ENCODE measurements around the gene CMYA5.
"Not testable (repeated sequence)": the region's sequence is repeated elsewhere in the genome, so short reads cannot be mapped to it uniquely, and the experiment has no call there.

Gene CMYA5

DNA sequence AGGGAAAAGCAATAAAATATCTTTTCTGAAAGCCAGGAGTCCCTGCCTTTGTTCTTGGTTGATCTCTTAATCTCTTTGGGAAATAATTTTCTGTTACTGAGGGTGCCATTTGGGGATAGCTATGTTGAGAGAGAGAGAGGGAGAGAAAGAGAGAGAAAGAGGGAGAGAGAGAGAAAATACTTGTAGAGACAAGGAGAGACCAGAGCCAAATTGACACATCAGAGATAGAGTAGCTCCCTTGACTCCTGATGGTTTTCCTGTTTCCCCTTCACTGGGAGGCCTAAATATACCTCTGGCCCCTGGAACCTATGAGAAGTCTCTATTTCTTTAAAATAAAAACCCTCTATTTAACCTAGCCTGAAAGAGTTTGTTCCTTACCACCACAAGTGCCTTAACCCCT, 14.9 kb downstream of the CMYA5 start:
- DNase-seq = no peak

DNA sequence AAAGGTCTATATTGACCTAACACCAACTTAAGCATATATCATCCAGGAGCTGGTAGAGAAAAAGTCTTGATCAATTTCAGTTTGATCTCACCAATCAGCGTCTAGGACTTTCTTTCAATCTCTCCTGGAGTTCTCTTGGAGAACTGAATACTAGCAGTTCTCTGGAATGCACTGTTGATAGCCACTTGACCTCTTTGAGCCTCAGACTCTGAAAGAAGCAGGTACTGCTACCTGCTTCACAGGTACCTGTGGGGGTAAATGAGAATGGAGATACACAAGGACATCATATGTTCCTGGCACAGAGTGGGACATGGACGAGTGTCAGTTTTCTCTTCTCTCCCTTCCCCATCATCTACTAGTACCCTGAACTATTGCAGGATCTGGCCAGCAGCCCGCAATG, 16.0 kb downstream of the CMYA5 start:
- no peak for DNase-seq

DNA sequence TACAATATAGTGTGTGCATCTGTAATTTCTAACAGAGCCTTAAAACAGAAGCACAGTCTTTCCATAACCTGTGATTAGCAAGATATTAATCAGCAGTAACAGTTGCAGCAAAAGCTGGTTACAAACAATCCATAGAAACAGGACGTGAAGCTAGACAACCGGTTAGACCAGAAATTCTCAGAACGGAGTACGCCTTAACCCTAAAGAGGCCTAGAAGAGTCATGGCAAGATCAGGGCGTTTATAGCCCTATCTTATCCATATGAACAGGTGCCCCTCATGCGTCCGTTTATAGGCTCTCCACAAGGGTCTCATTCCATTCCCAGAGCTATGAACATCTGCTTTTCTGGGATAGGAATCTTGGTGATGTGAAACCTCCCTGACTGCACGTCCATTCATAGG, 16.7 kb downstream of the CMYA5 start:
- DNase-seq = not testable (repeated sequence)

DNA sequence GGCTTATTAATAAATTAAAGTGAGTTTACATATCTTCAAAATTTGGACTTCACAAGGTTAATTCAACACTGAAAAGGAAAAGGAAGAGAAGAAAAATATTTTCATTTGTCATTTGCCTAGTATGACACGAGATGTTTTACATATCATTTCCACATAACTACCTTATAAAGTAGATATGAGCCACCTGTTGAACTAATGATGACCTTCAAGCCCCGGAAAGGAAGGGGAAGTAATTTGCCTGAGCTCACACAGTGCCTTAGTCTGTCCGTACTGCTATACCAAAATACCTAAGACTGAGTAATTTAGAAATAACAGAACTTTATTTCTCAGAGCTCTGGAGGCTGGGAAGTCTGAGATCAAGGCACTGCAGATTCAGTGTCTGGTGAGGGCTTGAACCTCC, 17.9 kb downstream of the CMYA5 start:
- DNase-seq = no peak

DNA sequence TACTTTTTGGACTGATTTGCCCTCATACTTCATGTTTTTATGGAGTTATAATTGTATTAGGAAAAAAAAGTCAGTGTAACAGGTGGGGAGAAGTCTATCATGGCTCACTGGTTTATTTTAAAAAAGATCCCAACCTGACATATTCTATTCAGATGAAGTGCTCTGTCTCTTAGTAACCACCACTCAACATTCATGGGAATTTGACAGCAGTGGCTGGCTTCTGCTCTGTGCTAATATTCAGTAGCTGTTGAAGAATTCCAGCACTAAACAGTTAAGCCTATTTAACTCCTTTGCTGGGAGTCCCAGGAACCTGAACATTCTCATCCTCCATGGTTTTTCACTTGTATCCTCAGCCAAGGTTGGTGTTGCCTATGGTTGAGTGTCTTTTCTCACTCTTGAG, 23.1 kb downstream of the CMYA5 start:
- no peak for DNase-seq

DNA sequence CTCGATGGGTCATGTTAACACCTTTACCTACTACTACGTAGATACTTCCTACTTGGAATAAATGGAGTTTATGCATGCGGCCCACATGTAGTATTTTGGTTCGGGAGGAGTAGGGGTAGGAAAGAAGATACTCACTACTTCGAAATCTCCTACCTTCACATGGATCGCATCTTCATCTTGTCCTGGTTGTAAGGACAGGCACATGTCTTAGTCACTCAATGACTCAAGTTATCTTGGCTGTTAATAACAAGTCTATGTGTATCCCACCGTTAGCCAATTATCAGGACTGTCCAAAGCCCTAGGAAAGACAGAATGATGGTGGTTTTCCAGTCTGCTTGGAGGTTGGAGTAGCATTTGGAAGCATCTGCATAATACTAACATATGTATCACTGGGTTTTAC, 24.1 kb downstream of the CMYA5 start:
- no peak for DNase-seq

DNA sequence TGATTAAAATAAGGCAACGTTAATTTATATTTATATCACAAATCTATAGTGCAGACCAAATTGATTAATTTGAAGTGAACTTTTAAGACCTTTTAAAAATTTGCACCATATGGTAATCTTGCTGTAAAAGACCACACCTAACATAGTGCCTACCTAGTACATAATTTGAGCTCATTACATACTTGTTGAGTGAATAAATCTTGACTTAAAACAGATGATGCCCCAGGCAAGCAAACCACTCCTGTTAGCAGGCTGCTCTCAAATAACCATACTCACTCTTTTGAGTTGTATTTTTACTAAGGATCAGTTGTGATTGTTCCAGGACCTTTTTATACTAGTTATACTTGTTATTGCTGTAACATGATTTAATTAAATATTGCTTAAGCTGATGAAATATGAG, 27.2 kb downstream of the CMYA5 start:
- DNase-seq = no peak

DNA sequence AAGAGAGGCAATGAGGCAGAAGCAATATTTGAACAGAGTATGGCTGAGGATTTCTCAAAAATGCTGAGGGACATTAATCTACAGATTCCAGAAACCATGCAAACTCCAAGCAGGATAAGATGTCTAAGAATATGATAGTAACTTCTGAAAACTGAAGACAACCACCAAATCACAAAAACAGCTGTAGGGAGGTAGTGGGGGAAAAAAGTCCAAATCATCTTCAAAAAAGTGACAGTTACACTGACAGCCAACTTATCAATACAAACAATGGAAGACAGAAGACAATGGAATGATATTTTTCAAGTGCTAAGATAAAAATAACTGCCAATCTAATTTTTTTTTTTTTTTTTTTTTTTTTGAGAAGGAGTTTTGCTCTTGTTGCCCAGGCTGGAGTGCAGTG, 30.5 kb downstream of the CMYA5 start:
- no peak for DNase-seq

DNA sequence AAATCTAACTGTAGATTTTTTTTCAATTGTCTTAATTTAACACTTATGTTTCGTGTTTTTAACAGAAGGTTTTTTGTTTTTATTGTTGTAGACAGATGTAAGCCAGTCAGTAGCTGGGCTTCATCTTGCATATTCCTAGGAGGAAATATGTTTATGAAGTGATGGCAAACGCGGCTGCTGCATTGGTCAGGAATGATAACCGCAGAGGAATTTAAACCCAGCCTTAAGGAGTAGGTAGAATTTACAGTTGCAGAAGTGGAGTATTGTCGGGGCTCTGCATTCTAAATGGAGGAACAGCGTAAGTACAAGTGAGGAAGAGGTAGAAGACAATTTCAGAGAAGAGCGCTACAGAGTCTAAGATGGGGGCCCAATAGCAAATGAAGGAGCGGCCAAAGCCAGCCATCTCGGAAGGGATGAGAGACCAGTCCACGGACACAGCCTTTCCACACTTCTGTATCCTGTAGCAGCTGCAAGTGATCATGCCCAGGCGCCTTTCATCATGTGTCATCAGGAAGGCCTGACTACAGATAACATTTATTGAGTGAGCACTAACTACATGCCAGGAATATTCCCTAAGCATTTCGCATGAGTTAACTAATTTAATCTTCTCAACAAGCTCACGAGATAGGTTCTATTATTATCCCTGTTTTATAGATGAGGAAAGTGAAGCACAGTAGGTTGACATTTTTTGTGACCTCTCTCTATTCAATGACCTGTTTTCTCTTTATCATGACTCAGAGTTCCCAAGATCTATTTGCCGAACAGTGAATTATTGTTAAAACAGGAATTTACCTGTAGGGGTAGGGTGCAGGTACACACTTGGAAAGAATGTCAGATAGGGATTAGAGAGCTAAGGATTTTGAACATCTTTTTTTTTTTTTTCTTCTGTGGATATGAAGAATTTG, 38.1 kb downstream of the CMYA5 start:
- DNase-seq = no peak

DNA sequence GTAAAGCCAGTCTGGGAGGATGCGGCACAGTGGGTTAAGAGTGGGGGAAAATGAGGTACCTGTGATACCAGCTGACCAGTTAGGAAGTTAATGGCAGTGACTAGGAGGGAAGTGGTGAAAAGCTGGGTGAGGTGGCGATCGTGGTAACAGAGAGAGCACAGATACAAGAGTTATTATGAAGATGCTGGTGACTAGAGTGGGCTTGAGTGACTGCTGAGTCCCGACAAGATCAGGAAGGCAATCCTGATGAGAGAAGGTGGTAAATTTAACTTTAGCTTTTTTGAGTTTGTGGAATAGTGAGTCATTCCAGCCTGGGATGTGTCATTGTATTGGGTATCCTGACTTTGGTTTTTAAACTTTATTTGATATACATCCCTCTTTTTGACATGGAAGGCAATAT, 38.8 kb downstream of the CMYA5 start:
- no peak for DNase-seq

DNA sequence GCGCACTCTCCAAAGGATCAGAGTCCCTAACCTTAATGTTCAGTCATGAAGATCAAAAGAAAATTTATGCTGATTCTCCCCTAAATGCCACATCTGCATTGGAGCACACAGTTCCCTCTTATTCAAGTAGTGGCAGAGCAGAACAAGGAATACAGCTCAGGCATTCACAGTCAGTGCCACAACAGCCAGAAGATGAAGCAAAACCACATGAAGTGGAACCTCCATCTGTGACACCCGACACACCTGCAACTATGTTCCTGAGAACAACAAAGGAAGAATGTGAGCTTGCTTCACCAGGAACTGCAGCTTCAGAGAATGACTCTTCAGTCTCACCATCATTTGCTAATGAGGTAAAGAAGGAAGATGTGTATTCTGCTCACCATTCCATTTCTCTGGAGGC, 40.0 kb downstream of the CMYA5 start:
- no peak for DNase-seq

DNA sequence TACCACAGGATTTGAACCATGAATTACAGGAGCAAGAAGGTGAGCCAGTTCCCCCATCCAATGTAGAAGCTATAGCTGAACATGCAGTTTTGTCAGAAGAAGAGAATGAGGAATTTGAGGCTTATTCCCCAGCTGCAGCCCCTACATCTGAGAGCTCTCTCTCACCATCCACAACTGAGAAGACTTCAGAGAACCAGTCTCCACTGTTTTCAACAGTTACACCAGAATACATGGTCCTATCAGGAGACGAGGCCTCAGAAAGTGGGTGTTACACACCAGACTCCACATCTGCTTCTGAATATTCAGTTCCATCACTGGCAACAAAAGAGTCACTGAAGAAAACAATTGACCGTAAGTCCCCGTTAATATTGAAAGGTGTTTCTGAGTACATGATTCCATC, 40.9 kb downstream of the CMYA5 start:
- no peak for DNase-seq

DNA sequence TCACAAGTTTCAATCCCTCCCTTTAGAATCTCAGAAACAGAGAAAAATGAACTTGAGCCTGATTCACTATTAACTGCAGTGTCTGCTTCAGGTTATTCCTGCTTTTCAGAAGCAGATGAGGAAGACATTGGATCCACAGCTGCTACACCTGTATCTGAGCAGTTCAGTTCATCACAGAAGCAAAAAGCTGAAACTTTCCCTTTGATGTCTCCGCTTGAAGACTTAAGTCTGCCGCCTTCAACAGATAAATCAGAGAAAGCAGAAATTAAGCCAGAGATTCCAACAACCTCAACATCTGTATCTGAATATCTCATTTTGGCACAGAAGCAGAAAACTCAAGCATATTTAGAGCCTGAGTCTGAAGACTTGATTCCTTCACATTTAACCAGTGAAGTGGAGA, 42.1 kb downstream of the CMYA5 start:
- DNase-seq = no peak

DNA sequence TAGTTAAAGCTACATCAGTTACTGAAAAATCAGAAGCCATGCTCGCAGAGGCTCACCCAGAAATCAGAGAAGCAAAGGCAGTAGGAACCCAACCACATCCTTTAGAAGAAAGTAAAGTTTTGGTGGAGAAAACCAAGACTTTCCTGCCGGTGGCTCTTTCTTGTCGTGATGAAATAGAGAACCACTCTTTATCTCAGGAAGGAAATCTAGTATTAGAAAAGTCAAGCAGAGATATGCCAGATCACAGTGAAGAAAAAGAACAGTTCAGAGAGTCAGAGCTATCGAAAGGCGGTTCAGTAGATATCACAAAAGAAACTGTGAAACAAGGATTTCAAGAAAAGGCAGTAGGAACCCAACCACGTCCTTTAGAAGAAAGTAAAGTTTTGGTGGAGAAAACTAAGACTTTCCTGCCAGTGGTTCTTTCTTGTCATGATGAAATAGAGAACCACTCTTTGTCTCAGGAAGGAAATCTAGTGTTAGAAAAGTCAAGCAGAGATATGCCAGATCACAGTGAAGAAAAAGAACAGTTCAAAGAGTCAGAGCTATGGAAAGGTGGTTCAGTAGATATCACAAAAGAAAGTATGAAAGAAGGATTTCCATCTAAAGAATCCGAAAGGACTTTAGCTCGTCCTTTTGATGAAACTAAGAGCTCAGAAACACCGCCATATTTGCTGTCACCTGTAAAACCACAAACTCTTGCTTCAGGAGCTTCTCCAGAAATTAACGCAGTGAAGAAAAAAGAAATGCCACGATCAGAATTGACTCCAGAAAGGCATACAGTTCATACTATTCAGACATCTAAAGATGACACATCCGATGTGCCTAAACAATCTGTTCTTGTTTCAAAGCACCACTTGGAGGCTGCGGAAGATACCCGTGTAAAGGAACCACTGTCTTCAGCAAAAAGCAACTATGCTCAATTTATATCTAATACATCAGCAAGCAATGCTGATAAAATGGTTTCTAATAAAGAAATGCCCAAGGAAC, 47.2 kb downstream of the CMYA5 start:
- no peak for DNase-seq

DNA sequence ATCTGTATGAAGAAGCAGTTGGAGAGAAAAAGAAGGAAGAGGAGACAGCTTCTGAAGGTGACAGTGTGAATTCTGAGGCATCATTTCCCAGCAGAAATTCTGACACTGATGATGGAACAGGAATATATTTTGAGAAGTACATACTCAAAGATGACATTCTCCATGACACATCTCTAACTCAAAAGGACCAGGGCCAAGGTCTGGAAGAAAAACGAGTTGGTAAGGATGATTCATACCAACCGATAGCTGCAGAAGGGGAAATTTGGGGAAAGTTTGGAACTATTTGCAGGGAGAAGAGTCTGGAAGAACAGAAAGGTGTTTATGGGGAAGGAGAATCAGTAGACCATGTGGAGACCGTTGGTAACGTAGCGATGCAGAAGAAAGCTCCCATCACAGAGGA, 48.7 kb downstream of the CMYA5 start:
- DNase-seq = no peak

DNA sequence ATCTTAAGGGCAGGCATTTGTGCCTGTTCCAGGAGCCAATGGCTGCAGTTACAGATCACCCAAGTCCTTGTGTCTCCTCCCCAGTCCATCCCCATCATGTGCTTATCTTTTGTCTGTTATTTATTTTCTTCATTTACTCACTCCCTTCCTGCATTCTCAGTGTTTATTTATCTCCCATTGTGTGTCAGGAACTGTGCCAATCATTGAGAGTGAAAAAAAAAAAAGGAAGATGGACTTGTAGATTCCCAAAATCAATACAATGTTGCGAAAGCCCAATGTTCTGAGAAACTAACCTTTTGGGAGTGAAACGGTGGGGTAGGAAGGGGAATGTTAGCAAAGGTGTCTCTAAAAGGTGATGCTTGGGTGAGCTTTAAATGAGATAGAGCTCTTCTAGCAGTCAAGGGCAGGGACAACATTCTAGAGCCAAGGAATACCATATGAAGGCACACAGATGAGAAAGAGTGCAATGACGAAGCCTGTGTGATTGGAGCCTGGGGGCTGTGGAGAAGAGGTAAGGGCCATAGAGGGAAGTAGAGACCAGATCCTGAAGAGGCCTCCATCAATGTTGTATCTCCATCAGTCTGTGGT, 53.0 kb downstream of the CMYA5 start:
- DNase-seq = no peak

DNA sequence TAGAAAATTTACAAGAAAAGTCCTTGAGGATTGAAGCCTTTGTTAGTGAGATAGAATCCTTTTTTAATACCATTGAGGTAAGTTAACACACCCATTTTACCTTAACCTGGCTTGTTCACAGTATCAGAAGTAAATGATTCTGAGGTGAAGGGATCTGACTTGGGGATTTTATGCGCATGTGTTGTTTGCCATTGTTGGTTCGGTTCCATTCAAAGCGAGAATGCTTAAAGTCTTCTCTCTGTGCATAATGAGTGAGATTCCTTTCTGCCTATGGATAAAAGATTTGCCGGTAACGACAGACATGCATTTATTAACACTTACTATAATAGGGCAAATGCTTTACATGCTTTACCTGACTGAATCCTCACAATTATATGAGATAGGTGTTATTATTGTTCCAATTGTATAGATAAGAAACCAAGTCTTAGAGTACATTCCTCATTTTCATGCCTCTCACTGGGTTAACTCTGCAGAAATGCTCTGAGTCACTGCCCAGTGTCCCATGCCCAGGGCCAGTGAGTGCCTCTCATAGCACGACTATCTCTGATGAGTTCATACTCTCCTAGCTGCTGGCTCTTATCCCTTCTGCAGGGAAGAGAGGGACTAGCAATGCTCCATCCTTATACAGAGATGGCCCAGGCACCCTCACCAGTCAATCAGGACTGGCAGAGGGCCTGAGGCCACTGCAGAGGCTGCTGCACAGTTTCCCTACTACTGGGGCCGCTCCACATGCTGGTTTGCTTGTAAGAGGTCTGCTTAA, 54.4 kb downstream of the CMYA5 start:
- DNase-seq = no peak

DNA sequence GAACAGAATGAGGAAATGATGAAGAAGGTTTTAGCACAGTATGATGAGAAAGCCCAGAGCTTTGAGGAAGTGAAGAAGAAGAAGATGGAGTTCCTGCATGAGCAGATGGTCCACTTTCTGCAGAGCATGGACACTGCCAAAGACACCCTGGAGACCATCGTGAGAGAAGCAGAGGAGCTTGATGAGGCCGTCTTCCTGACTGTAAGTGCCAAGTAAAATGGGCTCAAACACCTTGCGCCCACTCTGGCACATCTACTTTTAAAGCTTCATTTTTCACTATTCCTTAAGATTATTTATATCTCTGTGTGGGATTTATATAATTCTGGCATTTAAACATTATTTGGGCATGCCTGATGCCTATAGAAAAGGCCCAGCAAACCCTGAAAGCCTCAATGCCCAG, 55.6 kb downstream of the CMYA5 start:
- no peak for DNase-seq

DNA sequence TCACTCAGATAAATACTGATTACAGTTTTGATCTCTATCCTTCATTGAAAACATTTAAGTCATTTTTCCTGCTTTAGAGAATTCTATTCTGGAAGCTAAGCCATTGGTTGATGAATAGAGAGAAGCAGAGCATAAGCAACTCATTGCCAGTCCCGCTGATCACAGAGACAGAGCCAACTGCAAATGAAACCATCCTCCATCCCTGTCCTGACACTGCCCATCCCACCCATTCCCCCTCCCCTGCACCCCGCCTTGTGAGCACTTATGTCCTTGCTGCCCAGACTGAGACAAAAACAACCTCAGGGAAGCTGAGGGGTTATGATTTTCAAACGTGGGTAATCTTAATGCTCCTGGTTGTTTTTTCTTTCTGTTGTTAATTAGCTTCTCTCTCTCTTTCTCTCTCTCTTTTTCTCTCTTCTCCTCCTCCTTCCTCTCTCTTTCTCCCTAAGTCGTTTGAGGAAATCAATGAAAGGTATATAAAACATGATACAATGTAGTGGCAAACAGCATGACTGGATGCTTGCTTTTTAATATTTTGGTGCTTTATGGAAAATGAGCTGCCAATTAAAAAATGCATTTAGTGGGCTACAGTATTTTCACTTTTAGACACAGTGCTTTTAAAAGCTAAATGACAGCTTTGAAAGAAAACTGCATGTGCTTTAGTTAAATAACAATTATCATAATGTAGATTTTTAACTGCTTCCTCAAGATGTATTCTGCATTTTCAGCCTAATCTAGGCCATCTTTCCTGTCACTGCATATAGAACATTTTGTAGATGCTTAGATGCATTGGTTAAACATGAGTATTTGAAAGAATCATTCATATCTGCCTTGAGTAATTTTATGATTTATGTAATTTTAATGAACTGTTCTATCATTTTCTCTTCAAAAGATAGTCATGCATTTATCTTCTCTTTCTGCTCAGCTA, 57.3 kb downstream of the CMYA5 start:
- no peak for DNase-seq

DNA sequence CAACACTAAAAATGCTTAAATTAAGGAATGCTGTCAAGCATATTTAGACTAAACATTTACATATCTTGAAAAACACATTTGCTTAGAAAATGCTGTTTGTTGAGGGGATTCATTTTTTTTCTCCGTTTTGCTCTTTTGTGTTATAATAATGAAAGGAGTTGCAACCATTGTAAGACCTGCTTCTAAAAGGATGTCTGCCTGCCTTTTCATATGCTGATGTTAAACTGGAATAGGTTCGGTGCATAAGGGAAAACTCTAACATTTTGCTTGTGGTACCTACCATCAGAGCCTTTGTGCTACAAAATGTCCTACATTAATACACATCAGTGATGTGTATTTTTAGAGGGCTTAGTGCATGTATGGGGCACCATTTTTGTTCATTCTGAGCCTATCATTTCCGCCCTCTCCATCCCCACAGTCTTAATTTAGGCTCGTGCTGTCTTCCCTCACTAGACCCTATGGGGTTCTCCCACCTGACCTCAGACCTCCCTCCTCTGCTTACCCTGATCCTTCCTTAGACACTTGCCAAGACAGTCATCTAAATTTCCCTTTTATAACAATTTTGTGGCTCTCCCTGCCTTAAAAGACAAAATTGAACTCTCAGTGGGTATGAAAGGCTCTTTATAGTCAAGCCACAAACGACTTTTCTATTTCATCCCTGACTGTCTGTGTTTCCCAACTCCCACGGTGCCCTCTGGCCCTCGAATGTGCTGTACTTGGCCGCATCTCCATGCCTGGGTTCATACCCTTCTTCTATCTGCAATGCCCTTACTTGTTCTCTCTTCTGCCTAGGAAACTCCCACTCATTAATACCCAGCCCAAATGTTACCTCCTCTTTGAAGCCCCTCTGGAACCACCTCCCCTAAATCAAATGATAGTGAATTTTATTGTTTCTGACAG, 61.2 kb downstream of the CMYA5 start:
- DNase-seq = no peak

DNA sequence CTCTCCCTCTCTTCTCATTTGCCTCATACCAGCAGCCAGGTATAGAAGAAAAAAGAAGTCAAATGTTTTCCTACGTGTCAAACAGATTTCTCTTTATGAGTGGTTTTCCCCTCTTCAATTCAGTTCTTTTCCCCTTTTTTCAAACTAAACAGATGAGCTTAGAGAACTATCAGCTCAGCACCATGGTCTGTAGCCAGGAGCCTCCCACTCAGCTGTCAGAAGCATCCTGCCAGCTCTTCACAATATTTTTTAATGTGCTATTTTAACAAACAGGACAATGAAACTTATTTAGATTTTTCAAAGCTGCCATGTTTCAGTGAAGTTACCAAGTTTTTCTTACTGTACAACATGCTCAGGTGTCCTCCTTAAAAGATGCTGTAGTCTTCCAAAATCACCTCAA, 63.5 kb downstream of the CMYA5 start:
- no peak for DNase-seq

Measured in activated CD4-positive, alpha-beta T cell treated with anti-CD3 and anti-CD28 coated beads for 1 hour (primary cell).